ENCODE results near the gene STYK1.
"Not testable (repeated sequence)": the region's sequence is repeated elsewhere in the genome, so short reads cannot be mapped to it uniquely, and the experiment has no call there.

STYK1 gene

DNA sequence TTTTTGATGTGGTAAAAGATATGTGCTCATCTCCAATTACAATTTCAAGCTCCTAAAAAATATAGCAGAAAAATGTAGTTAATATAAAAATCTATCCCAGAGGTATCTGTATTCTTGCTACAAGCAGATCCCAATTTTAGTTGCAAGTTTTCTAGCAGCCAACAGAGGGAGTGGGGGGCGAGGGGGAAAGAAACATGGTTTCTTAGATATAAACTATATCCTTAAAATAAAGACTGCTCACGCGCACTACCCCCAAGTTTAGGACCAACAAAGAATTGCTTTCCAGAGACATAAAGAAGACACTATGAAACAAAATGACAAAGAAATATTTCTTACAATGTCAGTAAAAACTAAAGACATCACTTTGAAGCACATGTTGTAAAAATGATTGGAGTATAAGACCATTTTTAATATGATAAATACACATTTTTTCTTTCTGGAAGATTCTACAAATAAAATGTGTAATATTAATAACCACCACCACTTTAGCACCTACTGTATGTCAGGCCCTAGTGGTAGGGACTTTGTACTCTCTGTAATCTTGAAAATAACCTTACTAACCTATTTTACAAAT, 65.9 kb downstream of the STYK1 start:
- H3K4me3 ChIP-seq (ENCODE audit: low read depth, low read length): no peak overlapping the region
- DNase-seq (ENCODE audit: low read depth): peak; percentile 48
- TF ChIP-seq, protein P1, sequence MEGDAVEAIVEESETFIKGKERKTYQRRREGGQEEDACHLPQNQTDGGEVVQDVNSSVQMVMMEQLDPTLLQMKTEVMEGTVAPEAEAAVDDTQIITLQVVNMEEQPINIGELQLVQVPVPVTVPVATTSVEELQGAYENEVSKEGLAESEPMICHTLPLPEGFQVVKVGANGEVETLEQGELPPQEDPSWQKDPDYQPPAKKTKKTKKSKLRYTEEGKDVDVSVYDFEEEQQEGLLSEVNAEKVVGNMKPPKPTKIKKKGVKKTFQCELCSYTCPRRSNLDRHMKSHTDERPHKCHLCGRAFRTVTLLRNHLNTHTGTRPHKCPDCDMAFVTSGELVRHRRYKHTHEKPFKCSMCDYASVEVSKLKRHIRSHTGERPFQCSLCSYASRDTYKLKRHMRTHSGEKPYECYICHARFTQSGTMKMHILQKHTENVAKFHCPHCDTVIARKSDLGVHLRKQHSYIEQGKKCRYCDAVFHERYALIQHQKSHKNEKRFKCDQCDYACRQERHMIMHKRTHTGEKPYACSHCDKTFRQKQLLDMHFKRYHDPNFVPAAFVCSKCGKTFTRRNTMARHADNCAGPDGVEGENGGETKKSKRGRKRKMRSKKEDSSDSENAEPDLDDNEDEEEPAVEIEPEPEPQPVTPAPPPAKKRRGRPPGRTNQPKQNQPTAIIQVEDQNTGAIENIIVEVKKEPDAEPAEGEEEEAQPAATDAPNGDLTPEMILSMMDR (conservative IDR thresholded peaks at IDR 0.05; ENCODE audit: low read depth, low read length): peak; percentile 66

DNA sequence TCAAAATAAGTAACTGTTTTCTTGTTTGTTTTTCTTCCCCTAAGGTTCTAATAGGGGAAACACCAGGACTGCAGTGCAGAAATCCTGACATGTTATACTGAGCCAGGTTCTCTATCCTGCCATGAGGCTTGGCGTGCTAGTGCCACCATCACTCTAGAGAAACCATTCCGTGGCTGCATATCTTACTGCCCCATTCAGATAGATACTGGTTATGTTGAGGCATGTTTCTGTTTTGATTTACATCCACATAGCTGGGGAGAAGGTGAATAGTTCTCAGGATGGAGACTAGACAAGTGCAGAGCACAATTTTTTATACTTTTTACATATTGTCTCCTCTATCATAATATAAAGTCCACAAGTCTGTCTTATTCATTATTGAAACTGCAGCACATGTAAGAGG, 72.0 kb downstream of the STYK1 start:
- TF ChIP-seq, protein P1 (conservative IDR thresholded peaks at IDR 0.05; ENCODE audit: low read depth, low read length): no peak
- H3K4me3 ChIP-seq (ENCODE audit: low read depth, low read length): no peak overlapping the region
- DNase-seq (ENCODE audit: low read depth): no peak

- no peak overlapping the region for H3K4me3 ChIP-seq (ENCODE audit: low read depth, low read length)
- no peak for DNase-seq (ENCODE audit: low read depth)
- TF ChIP-seq, protein P1 (conservative IDR thresholded peaks at IDR 0.05; ENCODE audit: low read depth, low read length): no peak
Measured at GRCh38 chr12:10600988-10601387, 72.9 kb downstream of the STYK1 start.

GRCh38 chr12:10595881-10596280, 78.0 kb downstream of the STYK1 start:
- DNase-seq (ENCODE audit: low read depth): no peak
- TF ChIP-seq, protein P1 (conservative IDR thresholded peaks at IDR 0.05; ENCODE audit: low read depth, low read length): no peak
- H3K4me3 ChIP-seq (ENCODE audit: low read depth, low read length): no peak overlapping the region

GRCh38 chr12:10590966-10591365, 82.9 kb downstream of the STYK1 start:
- peak; percentile 13 for DNase-seq (ENCODE audit: low read depth)
- TF ChIP-seq, protein P1 (conservative IDR thresholded peaks at IDR 0.05; ENCODE audit: low read depth, low read length): no peak

GRCh38 chr12:10584415-10584814, 89.4 kb downstream of the STYK1 start:
- TF ChIP-seq, protein P1 (conservative IDR thresholded peaks at IDR 0.05; ENCODE audit: low read depth, low read length): no peak
- peak; percentile 11 for DNase-seq (ENCODE audit: low read depth)
- no peak overlapping the region for H3K4me3 ChIP-seq (ENCODE audit: low read depth, low read length)

More at GRCh38 chr12:10590966-10591365, 82.9 kb downstream of the STYK1 start:
- H3K4me3 ChIP-seq (ENCODE audit: low read depth, low read length): no peak overlapping the region

GRCh38 chr12:10582704-10583103, 91.1 kb downstream of the STYK1 start:
- DNase-seq (ENCODE audit: low read depth): no peak
- TF ChIP-seq, protein P1 (conservative IDR thresholded peaks at IDR 0.05; ENCODE audit: low read depth, low read length): no peak
- no peak overlapping the region for H3K4me3 ChIP-seq (ENCODE audit: low read depth, low read length)

- H3K4me3 ChIP-seq (ENCODE audit: low read depth, low read length): not testable (repeated sequence)
Measured at GRCh38 chr12:10582133-10582532, 91.7 kb downstream of the STYK1 start.

More at GRCh38 chr12:10582133-10582532, 91.7 kb downstream of the STYK1 start:
- DNase-seq (ENCODE audit: low read depth): not testable (repeated sequence)

Measured in choroid plexus epithelial cell (primary cell).